Activated CD4-positive, alpha-beta T cell treated with anti-CD3 and anti-CD28 coated beads, Interleukin-2, amount 50 U/mL, for 4 hours (primary cell): ENCODE measurements around the gene FOCAD.

Experiments used
- DNase-seq, 2 experiments: peaks; one replicate each; pipeline ENCODE4 v3.0.0-alpha.2; 2020

Gene FOCAD

DNA sequence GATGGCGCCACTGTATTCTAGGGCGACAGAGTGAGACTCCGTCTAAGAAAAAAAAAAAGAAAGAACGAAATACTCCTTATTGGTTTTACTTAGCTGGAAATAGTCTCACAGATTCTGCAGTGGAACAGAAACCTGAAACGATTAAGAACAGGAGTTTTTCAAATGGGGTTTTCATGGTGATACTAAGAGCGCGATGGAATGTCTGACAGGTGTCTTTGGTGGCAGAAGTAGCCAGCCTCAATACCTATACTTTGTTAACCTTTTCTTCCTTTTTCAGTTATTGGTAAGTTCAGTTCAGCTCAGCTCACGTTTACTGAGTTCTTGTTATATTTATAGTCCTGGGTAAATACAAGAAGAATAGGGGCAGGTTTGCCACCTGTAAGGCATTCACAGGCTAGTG, 123.9 kb downstream of the FOCAD start:
- no peak for DNase-seq

GRCh38 chr9:20811872-20812271, 127.8 kb downstream of the FOCAD start:
- DNase-seq, result no peak

DNA sequence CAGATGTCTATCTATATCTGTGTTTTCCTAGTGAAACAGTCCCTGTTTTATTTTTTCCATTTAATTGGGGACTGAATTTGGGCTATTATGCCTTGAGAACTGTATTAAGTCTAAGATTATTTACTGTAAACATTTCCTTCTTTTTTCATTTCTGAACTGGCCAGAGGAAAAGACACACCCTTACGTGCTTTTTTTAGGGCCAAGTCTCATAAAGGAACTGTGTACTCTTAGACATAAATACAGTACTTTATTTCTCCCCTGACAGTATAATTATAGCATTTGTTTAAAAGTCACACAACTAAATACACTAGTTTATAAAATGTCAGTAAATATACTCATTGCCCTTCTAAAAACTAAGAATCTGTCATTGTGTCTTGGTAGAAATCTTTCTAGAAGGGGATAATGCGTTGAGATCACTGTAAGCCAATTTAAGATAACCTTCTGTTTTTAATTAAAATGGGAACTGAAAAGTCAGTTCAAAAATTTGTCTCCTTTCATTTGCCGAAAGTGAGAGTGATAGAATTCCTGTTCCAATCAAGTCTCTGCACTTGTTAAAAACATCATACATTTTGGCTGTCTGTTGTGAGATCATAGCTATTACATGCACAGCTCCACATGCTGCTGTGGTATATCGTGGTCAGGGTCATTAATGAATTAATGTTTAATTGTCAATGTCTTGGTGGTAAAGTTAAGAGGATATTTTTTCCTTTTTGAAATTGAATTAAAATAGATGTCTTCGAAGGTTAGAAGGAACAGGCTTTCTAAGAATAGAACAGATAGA, 132.1 kb downstream of the FOCAD start:
- no peak for DNase-seq

- no peak for DNase-seq
Observed at GRCh38 chr9:20823051-20823450, 139.0 kb downstream of the FOCAD start.

- no peak for DNase-seq
Observed at GRCh38 chr9:20831028-20831427, 147.0 kb downstream of the FOCAD start.

- no peak for DNase-seq
Observed at GRCh38 chr9:20832775-20833174, 148.7 kb downstream of the FOCAD start.

- DNase-seq, result no peak
Observed at GRCh38 chr9:20835377-20836286, 151.6 kb downstream of the FOCAD start.

DNA sequence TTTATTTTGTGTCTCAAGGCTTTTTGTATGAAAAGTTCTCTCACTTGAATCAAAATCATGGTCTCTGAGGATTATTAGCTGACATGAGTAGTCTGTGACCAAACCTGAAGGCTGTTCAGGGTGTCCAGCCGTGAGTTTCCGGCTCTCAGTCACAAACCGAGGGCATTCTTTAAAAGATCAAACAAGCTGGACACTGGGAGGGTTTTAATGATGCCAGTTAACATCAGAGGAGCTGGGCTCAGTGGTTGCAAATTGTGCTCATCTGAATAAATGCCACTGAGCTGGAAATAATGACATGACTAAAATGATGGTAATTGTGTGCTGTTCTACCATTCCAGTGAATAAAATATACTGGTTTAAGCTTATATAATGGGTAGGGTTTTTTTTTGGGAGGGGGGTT, 153.1 kb downstream of the FOCAD start:
- DNase-seq, result no peak

- DNase-seq, result no peak
Observed at GRCh38 chr9:20838218-20838617, 154.2 kb downstream of the FOCAD start.

GRCh38 chr9:20844916-20845315, 160.9 kb downstream of the FOCAD start:
- DNase-seq, result no peak

DNA sequence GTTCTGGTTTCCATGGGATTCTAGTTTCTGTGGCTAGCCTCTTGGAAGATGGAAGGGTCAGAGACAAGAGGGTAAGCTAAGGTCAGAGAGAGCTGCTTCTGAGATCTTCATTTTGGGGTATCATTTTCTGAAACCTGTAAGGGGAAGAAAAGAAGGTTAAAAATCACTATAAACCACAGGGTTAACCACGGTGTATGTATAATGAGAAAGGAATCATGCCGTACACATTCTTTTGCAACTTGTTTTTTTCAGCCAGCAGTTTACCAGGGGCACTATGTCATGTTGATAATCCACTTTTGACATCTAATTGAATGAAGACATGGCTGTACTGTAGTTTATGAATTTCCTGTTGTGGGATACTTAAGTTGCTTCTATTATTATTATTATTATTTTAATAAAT, 164.4 kb downstream of the FOCAD start:
- no peak for DNase-seq

GRCh38 chr9:20853866-20854265, 169.8 kb downstream of the FOCAD start:
- DNase-seq, result no peak

- no peak for DNase-seq
Observed at GRCh38 chr9:20854444-20854843, 170.4 kb downstream of the FOCAD start.

DNA sequence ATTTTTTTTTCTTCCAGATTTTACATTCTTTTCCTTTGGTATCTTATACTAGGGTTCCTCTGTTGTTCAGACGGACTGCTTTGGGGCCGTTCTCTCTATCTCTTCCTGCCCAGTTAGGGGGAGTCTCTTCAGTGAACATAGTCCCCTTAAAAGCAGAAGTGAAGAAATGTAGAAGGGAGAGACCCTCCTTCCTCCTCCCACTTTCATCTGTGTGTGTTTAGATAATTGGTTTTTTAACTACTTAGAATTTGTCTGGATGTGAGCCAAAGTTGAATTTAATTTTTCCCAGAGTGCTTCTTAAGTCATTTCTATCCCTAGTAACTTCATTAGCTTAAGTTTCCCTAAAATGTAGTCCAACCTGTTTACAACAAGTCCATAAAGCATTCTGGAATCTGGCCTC, 179.9 kb downstream of the FOCAD start:
- DNase-seq, result no peak

- no peak for DNase-seq
Observed at GRCh38 chr9:20865347-20865746, 181.3 kb downstream of the FOCAD start.

DNA sequence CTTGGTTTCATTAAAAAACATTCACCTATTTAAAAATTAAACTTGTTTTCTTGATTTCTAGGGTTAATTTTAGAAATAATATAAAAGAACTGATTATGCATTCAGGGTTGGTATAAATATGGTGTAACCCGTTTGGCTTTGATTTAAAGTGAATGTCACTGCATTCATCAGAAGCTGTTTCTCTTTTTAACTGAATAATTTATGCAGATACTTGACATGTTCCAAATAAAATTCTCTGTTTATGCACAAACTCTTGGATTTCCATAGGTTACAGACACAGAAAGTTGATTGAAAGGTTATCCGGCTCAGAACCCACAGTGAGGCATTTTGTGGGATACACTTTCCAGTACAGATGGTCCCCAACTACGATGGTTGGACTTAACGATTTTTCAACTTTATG, 186.1 kb downstream of the FOCAD start:
- no peak for DNase-seq

DNA sequence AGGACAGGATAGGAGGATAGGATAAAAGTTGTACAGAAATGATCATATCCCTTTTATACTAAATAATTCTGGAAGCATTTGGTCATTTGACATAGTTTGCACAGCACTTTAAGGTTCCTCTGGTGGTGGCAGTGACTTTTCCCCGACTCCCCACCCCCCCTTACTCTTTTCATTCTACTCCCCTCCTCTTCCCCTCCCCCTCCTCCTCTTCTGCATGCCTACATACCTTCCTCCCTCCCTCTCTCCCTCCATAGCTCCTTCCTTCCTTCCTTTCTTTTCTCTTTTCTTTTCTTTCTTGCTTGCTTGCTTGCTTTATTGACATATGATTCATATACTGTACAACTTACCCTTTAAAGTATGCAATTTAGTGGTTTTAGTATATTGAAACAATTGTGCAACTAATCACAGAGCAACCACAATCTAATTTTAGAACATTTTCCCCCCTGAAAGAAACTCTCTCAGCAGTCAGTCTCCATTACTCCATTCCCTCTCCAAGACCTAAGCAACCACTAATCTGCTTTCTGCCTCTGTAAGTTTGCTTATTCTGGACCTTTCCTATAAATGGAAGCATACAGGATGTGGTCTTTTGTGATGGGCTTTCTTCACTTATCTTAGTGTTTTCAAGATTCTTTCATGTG, 188.4 kb downstream of the FOCAD start:
- no peak for DNase-seq

DNA sequence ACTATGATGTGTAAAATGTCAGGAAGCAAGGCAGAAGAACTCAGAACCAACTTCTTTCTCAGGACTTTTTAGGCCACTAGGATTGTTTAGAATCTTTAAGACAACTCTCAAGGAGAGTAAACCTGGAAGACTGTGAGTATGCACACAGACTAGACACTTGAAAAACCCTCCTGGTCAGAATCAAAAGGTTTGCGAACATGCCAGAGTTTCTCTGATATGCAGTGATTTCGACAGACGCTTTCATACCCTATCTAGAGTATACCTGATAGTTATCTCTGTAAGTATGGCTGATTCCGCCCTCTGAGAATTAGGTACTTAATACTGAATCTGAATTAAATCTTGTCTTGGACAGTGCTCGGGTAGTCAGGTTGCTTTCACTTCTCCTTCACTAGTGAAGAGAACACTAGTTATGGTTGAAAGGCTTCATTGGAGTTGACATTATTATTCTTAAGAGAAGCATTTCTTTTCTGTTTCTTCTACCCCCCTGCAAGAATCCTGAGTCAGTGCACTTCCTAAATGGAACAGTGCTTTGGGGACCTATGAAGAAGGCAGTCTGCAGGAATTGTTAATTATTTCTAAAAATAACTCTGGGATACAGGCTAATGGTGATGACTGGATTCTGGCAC, 189.3 kb downstream of the FOCAD start:
- DNase-seq, result no peak

GRCh38 chr9:20880271-20880670, 196.2 kb downstream of the FOCAD start:
- DNase-seq, result no peak

GRCh38 chr9:20880675-20881074, 196.6 kb downstream of the FOCAD start:
- DNase-seq, result no peak

DNA sequence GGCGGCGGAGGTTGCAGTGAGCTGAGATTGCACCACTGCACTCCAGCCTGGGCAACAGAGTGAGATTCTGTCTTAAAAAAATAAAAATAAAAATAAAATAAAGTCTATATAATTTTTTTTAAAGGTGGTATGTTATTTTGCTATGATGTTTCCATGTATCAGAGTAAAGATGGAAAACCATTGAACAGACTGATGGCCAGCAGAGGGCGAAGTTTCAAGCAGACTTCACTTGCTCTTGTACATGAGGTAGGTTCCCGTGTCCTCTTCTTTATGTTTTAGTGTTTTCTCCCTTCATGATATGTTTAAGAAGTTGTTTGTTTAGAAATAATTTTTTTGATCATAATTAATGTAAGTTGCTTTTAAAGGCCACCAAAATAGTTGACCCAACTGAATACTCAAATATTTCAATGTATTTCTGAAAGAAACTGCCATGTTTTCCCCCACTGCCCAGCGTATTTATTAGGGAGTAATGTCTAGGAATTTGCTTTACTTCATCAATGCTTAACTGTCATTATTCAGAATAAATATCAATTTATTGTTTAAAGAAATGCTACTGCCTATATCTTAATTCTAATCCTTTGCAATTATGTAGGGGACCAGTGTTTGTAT, 201.0 kb downstream of the FOCAD start:
- peak; percentile 55 to 64 for DNase-seq

- no peak for DNase-seq
Observed at GRCh38 chr9:20898885-20899554, 215.0 kb downstream of the FOCAD start.
